Measurements from ENCODE around the gene FAM222B.

Gene FAM222B

GRCh38 chr17:28879886-28880571 is 37.4 kb upstream of the FAM222B start (continued):
- TF ChIP-seq PRDM2 (tag by site-specific recombination; IDR thresholded peaks at IDR 0.05; ENCODE audit: borderline replicate concordance) (no peak), GLIS1 (tag by site-specific recombination; IDR thresholded peaks at IDR 0.05) (peak; percentile 41)

- H3K4me1 ChIP-seq (ENCODE audit: control insufficient read depth, insufficient read depth, low read length): no peaks in the 10 kb centered on the region
- no peak overlapping the region for H3K4me3 ChIP-seq (ENCODE audit: low read depth, low read length)
- no peak for TF ChIP-seq ZNF560 (tag by site-specific recombination; IDR thresholded peaks at IDR 0.05; ENCODE audit: borderline replicate concordance)
- peak; percentile 65 for TF ChIP-seq CTCF (tag by site-specific recombination; IDR thresholded peaks at IDR 0.05)
- TF ChIP-seq ZNF2 (tag by site-specific recombination; IDR thresholded peaks at IDR 0.05): no peak
- TF ChIP-seq ZNF350 (tag by site-specific recombination; IDR thresholded peaks at IDR 0.05): no peak
- no peak for TF ChIP-seq ZNF18 (tag by site-specific recombination; IDR thresholded peaks at IDR 0.05)
- TF ChIP-seq ZNF654 (tag by site-specific recombination; IDR thresholded peaks at IDR 0.05; ENCODE audit: low read depth): peak; percentile 39
- CTCF ChIA-PET: interaction anchor here (0.6 to 5.3 kb wide), 19 partner anchors 9 to 163 kb away, joined by 3 to 64 read pairs (median 5); partner anchors contain the start of genes DHRS13 and TLCD1
- POLR2A ChIA-PET: interaction anchor here (0.6 to 1.5 kb wide), 5 partner anchors 18 to 159 kb away, joined by 3 to 7 read pairs (median 5); partner anchors contain the start of genes FLOT2, RPL23A and TLCD1
- peaks cover 8 to 61% of the 10 kb centered on the region in 2 experiments; a peak in 2 of 3 replicates for H3K36me3 ChIP-seq (ENCODE audit: control insufficient read depth in 2 of 2, insufficient read depth in 1 of 2, low read length in 2 of 2)
- H3K27ac ChIP-seq (ENCODE audit: extremely low read depth, low read depth, low read length): no peak overlapping the region
- no peaks in the 10 kb centered on the region for H3K9me3 ChIP-seq (ENCODE audit: control insufficient read depth, insufficient read depth, low read depth, low read length)
These were observed 36.4 kb upstream of the FAM222B start for GRCh38 chr17:28878981-28879380.

- ChIA-PET POLR2A (interaction anchor here (0.6 to 1.5 kb wide), 3 partner anchors 19 to 159 kb away, joined by 4 to 7 read pairs (median 5); partner anchors contain the start of genes FLOT2 and RPL23A), CTCF (interaction anchor here (0.5 to 5.3 kb wide), 19 partner anchors 8 to 162 kb away, joined by 3 to 64 read pairs (median 5); partner anchors contain the start of genes DHRS13 and TLCD1)
- TF ChIP-seq ZNF311 (tag by site-specific recombination; IDR thresholded peaks at IDR 0.05; ENCODE audit: borderline replicate concordance) (no peak), EGR2 (tag by site-specific recombination; IDR thresholded peaks at IDR 0.05; ENCODE audit: low read depth) (no peak), PBX3 (CRISPR knock-in tag; IDR thresholded peaks at IDR 0.05) (no peak), RBAK (tag by site-specific recombination; IDR thresholded peaks at IDR 0.05) (no peak), ZNF23 (tag by site-specific recombination; IDR thresholded peaks at IDR 0.05; ENCODE audit: borderline replicate concordance) (no peak), ZIC2 (tag by site-specific recombination; IDR thresholded peaks at IDR 0.05) (no peak), ZNF560 (tag by site-specific recombination; IDR thresholded peaks at IDR 0.05; ENCODE audit: borderline replicate concordance) (no peak), ZNF777 (tag by site-specific recombination; IDR thresholded peaks at IDR 0.05; ENCODE audit: borderline replicate concordance) (no peak), ZNF571 (tag by site-specific recombination; IDR thresholded peaks at IDR 0.05) (no peak), KLF1 (tag by site-specific recombination; IDR thresholded peaks at IDR 0.05) (no peak), KLF17 (tag by site-specific recombination; IDR thresholded peaks at IDR 0.05) (no peak)
- no peaks in the 10 kb centered on the region for H3K4me1 ChIP-seq (ENCODE audit: control insufficient read depth, insufficient read depth, low read length)
- H3K9me3 ChIP-seq (ENCODE audit: control insufficient read depth, insufficient read depth, low read depth, low read length): no peaks in the 10 kb centered on the region
- H3K27ac ChIP-seq (ENCODE audit: extremely low read depth, low read depth, low read length): no peak overlapping the region
- H3K36me3 ChIP-seq (ENCODE audit: control insufficient read depth in 2 of 2, insufficient read depth in 1 of 2, low read length in 2 of 2): peaks cover 8 to 54% of the 10 kb centered on the region in 2 experiments; a peak in 2 of 3 replicates
- no peak overlapping the region for H3K4me3 ChIP-seq (ENCODE audit: low read depth, low read length)
These were observed 35.7 kb upstream of the FAM222B start for GRCh38 chr17:28878158-28878910.

All from HEK293 (cell line).